ENCODE results near the gene WDR27. TPM values are rescaled to one million over a fixed set of nuclear protein-coding genes. Genes with fewer than 3 reads are reported as not detected.

The WDR27 gene
- total RNA-seq, 5 donors from 2014 or later (not counting 1 experiment from before 2014, with no cell fraction given): 39.7 to 71.5 (median 52.5) TPM

GRCh38 chr6:169638915-169639314, 62.9 kb downstream of the WDR27 start:
- POLR2A ChIA-PET: no interaction called here
- Histone ChIP-seq H3K9me3 (no peaks in the 10 kb centered on the region), H3K36me3 (ENCODE audit: control insufficient read depth in 2 of 2, extremely low read depth in 1 of 2, insufficient read depth in 1 of 2, low read length in 1 of 2) (no peaks in the 10 kb centered on the region), H3K4me3 (ENCODE audit: control insufficient read depth in 1 of 2, extremely low read depth in 1 of 2, low read length in 1 of 2) (no peak overlapping the region), H3K27me3 (replicated peaks in 1 of 2; ENCODE audit: control insufficient read depth in 2 of 2, extremely low read depth in 1 of 2, insufficient read depth in 2 of 2, low read length in 1 of 2) (no peaks in the 10 kb centered on the region), H3K4me1 (ENCODE audit: control insufficient read depth in 1 of 2, extremely low read depth in 1 of 2, insufficient read depth in 2 of 2, low read length in 2 of 2) (no peaks in the 10 kb centered on the region), H3K27ac (ENCODE audit: low read length) (no peak overlapping the region)
- Mint-ChIP-seq H3K9me3 (no peaks in the 10 kb centered on the region), H3K4me3 (no peak overlapping the region), H3K27me3 (no peaks in the 10 kb centered on the region), H3K27ac (no peak overlapping the region), H3K4me1 (no peaks in the 10 kb centered on the region), H3K36me3 (peaks cover 30% of the 10 kb centered on the region)
- no peak for ATAC-seq (replicated peaks in 1 of 4)
- CTCF ChIA-PET: no interaction called here
- no peak for DNase-seq
- WGBS (ENCODE audit: insufficient coverage): 92% methylated on average over 11 of the region's 19 CpGs

GRCh38 chr6:169638388-169638787, 63.4 kb downstream of the WDR27 start:
- no peaks in the 10 kb centered on the region for H3K27me3 ChIP-seq (replicated peaks in 1 of 2; ENCODE audit: control insufficient read depth in 2 of 2, extremely low read depth in 1 of 2, insufficient read depth in 2 of 2, low read length in 1 of 2)
- no peaks in the 10 kb centered on the region for H3K36me3 ChIP-seq (ENCODE audit: control insufficient read depth in 2 of 2, extremely low read depth in 1 of 2, insufficient read depth in 1 of 2, low read length in 1 of 2)
- ATAC-seq (replicated peaks in 1 of 4) (no peak), DNase-seq (no peak)
- H3K9me3 ChIP-seq: no peaks in the 10 kb centered on the region
- Mint-ChIP-seq H3K27ac (no peak overlapping the region), H3K36me3 (peaks cover 35% of the 10 kb centered on the region), H3K27me3 (no peaks in the 10 kb centered on the region), H3K4me1 (no peaks in the 10 kb centered on the region), H3K4me3 (no peak overlapping the region), H3K9me3 (no peaks in the 10 kb centered on the region)
- H3K4me3 ChIP-seq (ENCODE audit: control insufficient read depth in 1 of 2, extremely low read depth in 1 of 2, low read length in 1 of 2): no peak overlapping the region
- POLR2A ChIA-PET: no interaction called here
- no peak overlapping the region for H3K27ac ChIP-seq (ENCODE audit: low read length)
- H3K4me1 ChIP-seq (ENCODE audit: control insufficient read depth in 1 of 2, extremely low read depth in 1 of 2, insufficient read depth in 2 of 2, low read length in 2 of 2): no peaks in the 10 kb centered on the region
- CTCF ChIA-PET: no interaction called here
- 95% methylated on average over 11 of the region's 14 CpGs for whole genome bisulfite sequencing (ENCODE audit: insufficient coverage)

DNA sequence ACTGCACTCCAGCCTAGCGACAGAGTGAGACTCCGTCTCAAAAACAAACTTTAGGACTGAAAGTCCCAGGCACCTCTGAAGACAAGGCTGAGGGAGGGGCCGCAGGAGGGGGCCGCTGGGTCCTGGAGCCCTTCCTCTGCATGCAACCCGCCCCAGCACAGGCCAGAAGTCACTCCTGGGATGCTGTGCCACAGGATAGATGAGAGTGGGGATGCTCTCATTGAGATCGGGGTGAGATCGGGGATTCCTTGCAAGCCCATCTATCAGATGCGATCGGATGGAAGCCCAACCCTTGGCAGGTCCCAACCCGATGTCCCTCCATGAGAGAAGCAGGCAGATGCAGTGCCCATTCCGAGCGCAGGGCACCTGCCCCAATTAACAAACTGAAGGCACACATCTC, 66.5 kb downstream of the WDR27 start:
- Histone ChIP-seq H3K9me3 (no peaks in the 10 kb centered on the region), H3K27ac (ENCODE audit: low read length) (no peak overlapping the region), H3K27me3 (replicated peaks in 1 of 2; ENCODE audit: control insufficient read depth in 2 of 2, extremely low read depth in 1 of 2, insufficient read depth in 2 of 2, low read length in 1 of 2) (no peaks in the 10 kb centered on the region), H3K4me3 (ENCODE audit: control insufficient read depth in 1 of 2, extremely low read depth in 1 of 2, low read length in 1 of 2) (no peak overlapping the region), H3K4me1 (ENCODE audit: control insufficient read depth in 1 of 2, extremely low read depth in 1 of 2, insufficient read depth in 2 of 2, low read length in 2 of 2) (no peaks in the 10 kb centered on the region), H3K36me3 (ENCODE audit: control insufficient read depth in 2 of 2, extremely low read depth in 1 of 2, insufficient read depth in 1 of 2, low read length in 1 of 2) (no peaks in the 10 kb centered on the region)
- POLR2A ChIA-PET: no interaction called here
- Mint-ChIP-seq H3K4me1 (no peaks in the 10 kb centered on the region), H3K27me3 (no peaks in the 10 kb centered on the region), H3K36me3 (peaks cover 44% of the 10 kb centered on the region), H3K27ac (no peak overlapping the region), H3K9me3 (no peaks in the 10 kb centered on the region), H3K4me3 (no peak overlapping the region)
- CTCF ChIA-PET: no interaction called here
- DNase-seq: no peak
- no peak for ATAC-seq (replicated peaks in 1 of 4)
- WGBS (ENCODE audit: insufficient coverage): 85% methylated on average over 4 of the region's 12 CpGs

DNA sequence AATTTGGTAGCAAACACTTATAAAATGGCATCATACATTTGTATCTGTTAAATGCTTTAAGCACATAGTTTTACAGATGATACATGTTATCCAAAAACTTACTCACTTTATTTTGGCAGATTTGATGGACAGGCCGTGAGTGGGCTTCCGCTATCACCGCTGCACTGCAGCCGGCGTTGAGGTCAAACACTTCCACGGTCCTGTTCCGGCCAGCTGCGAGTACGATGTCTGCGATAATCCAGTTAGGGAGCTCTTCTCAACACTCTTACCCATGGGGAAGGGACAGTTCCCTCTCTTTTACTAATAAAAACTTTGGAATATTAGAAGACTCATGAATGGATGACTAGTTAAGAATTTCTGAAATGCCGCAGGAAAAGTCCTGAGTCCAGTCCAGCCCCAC, 69.0 kb downstream of the WDR27 start:
- no peak for DNase-seq
- H3K4me3 Mint-ChIP-seq: no peak overlapping the region
- WGBS (ENCODE audit: insufficient coverage): 91% methylated on average over 5 of the region's 11 CpGs
- no peak overlapping the region for H3K27ac Mint-ChIP-seq
- H3K4me1 Mint-ChIP-seq: no peaks in the 10 kb centered on the region
- Histone ChIP-seq H3K27me3 (replicated peaks in 1 of 2; ENCODE audit: control insufficient read depth in 2 of 2, extremely low read depth in 1 of 2, insufficient read depth in 2 of 2, low read length in 1 of 2) (no peaks in the 10 kb centered on the region), H3K4me3 (ENCODE audit: control insufficient read depth in 1 of 2, extremely low read depth in 1 of 2, low read length in 1 of 2) (no peak overlapping the region), H3K36me3 (ENCODE audit: control insufficient read depth in 2 of 2, extremely low read depth in 1 of 2, insufficient read depth in 1 of 2, low read length in 1 of 2) (no peaks in the 10 kb centered on the region), H3K4me1 (ENCODE audit: control insufficient read depth in 1 of 2, extremely low read depth in 1 of 2, insufficient read depth in 2 of 2, low read length in 2 of 2) (no peaks in the 10 kb centered on the region), H3K27ac (ENCODE audit: low read length) (no peak overlapping the region), H3K9me3 (no peaks in the 10 kb centered on the region)
- H3K27me3 Mint-ChIP-seq: no peaks in the 10 kb centered on the region
- ATAC-seq (replicated peaks in 1 of 4): no peak
- no peaks in the 10 kb centered on the region for H3K9me3 Mint-ChIP-seq
- H3K36me3 Mint-ChIP-seq: peaks cover 56% of the 10 kb centered on the region
- POLR2A ChIA-PET: no interaction called here
- CTCF ChIA-PET: no interaction called here

GRCh38 chr6:169629256-169629655, 72.6 kb downstream of the WDR27 start:
- ATAC-seq (replicated peaks in 1 of 4) (no peak), DNase-seq (no peak)
- POLR2A ChIA-PET: interaction anchor here in 1 of 2 donors (0.6 kb wide), 1 partner anchor 172 kb away, joined by 3 read pairs; no protein-coding TSS in a partner anchor
- H3K27me3 ChIP-seq (replicated peaks in 1 of 2; ENCODE audit: control insufficient read depth in 2 of 2, extremely low read depth in 1 of 2, insufficient read depth in 2 of 2, low read length in 1 of 2): no peaks in the 10 kb centered on the region
- H3K9me3 ChIP-seq: no peaks in the 10 kb centered on the region
- no peak overlapping the region for H3K4me3 ChIP-seq (ENCODE audit: control insufficient read depth in 1 of 2, extremely low read depth in 1 of 2, low read length in 1 of 2)
- H3K27me3 Mint-ChIP-seq: no peaks in the 10 kb centered on the region
- no peak overlapping the region for H3K27ac ChIP-seq (ENCODE audit: low read length)
- CTCF ChIA-PET: no interaction called here
- H3K36me3 Mint-ChIP-seq: peaks cover 57% of the 10 kb centered on the region
- no CpG with 5 or more reads among the region's 4 CpGs for whole genome bisulfite sequencing (ENCODE audit: insufficient coverage)
- no peaks in the 10 kb centered on the region for H3K9me3 Mint-ChIP-seq
- H3K4me1 ChIP-seq (ENCODE audit: control insufficient read depth in 1 of 2, extremely low read depth in 1 of 2, insufficient read depth in 2 of 2, low read length in 2 of 2): no peaks in the 10 kb centered on the region
- H3K4me3 Mint-ChIP-seq: no peak overlapping the region
- no peak overlapping the region for H3K27ac Mint-ChIP-seq
- peaks cover 0 to 4% of the 10 kb centered on the region in 2 donors for H3K36me3 ChIP-seq (ENCODE audit: control insufficient read depth in 2 of 2, extremely low read depth in 1 of 2, insufficient read depth in 1 of 2, low read length in 1 of 2)
- H3K4me1 Mint-ChIP-seq: no peaks in the 10 kb centered on the region

GRCh38 chr6:169627736-169628607, 73.9 kb downstream of the WDR27 start:
- ChIA-PET CTCF (no interaction called here), POLR2A (no interaction called here)
- Mint-ChIP-seq H3K36me3 (peaks cover 51% of the 10 kb centered on the region), H3K27me3 (no peaks in the 10 kb centered on the region), H3K27ac (no peak overlapping the region), H3K4me1 (no peaks in the 10 kb centered on the region), H3K9me3 (no peaks in the 10 kb centered on the region), H3K4me3 (no peak overlapping the region)
- Histone ChIP-seq H3K9me3 (no peaks in the 10 kb centered on the region), H3K4me1 (ENCODE audit: control insufficient read depth in 1 of 2, extremely low read depth in 1 of 2, insufficient read depth in 2 of 2, low read length in 2 of 2) (no peaks in the 10 kb centered on the region), H3K27me3 (replicated peaks in 1 of 2; ENCODE audit: control insufficient read depth in 2 of 2, extremely low read depth in 1 of 2, insufficient read depth in 2 of 2, low read length in 1 of 2) (no peaks in the 10 kb centered on the region), H3K36me3 (ENCODE audit: control insufficient read depth in 2 of 2, extremely low read depth in 1 of 2, insufficient read depth in 1 of 2, low read length in 1 of 2) (peaks cover 0 to 6% of the 10 kb centered on the region in 2 donors), H3K4me3 (ENCODE audit: control insufficient read depth in 1 of 2, extremely low read depth in 1 of 2, low read length in 1 of 2) (no peak overlapping the region), H3K27ac (ENCODE audit: low read length) (no peak overlapping the region)
- no peak for ATAC-seq (replicated peaks in 1 of 4)
- no peak for DNase-seq
- WGBS (ENCODE audit: insufficient coverage): 97% methylated on average over 6 of the region's 14 CpGs
